Stimulated activated CD4-positive, alpha-beta T cell treated with anti-CD3 and anti-CD28 coated beads, Interleukin-15, amount 100 ng/mL, for 1 hour (primary cell): Measurements from ENCODE around the gene SH3GL1.

Experiments
- DNase-seq, 2 donors: peaks; one replicate each; pipeline ENCODE4 v3.0.0-alpha.2; 2020; ENCODE audit warnings: low read depth in 1 of 2, low spot score in 1 of 2

Gene SH3GL1

GRCh38 chr19:4400135-4400936 lies at the start of gene SH3GL1:
TSS of gene SH3GL1 (minus strand) at chr19:4400547. CDS start at chr19:4400368, 179 bp downstream.
- peak; percentile 84 to 90 for DNase-seq

- DNase-seq = no peak
These were observed 49.3 kb upstream of the SH3GL1 start for GRCh38 chr19:4449639-4450028.

- DNase-seq = no peak
These were observed 48.8 kb upstream of the SH3GL1 start for GRCh38 chr19:4449022-4449638.

- no peak for DNase-seq
These were observed 48.0 kb upstream of the SH3GL1 start for GRCh38 chr19:4448147-4448985.

GRCh38 chr19:4447327-4448146 lies 47.2 kb upstream of the SH3GL1 start:
- DNase-seq = no peak

- DNase-seq = no peak
These were observed 46.4 kb upstream of the SH3GL1 start for GRCh38 chr19:4446704-4447200.

GRCh38 chr19:4445963-4446703 lies 45.8 kb upstream of the SH3GL1 start:
- no peak for DNase-seq

- DNase-seq = no peak
These were observed 44.7 kb upstream of the SH3GL1 start for GRCh38 chr19:4444765-4445741.

GRCh38 chr19:4443966-4444764 lies 43.8 kb upstream of the SH3GL1 start:
- DNase-seq = no peak

GRCh38 chr19:4443188-4443587 lies 42.8 kb upstream of the SH3GL1 start:
- no peak for DNase-seq

GRCh38 chr19:4442819-4443146 lies 42.4 kb upstream of the SH3GL1 start:
- no peak for DNase-seq

GRCh38 chr19:4441994-4442818 lies 41.9 kb upstream of the SH3GL1 start:
- no peak for DNase-seq

GRCh38 chr19:4439243-4439642 lies 38.9 kb upstream of the SH3GL1 start:
- DNase-seq = no peak

GRCh38 chr19:4437103-4437502 lies 36.8 kb upstream of the SH3GL1 start:
- no peak for DNase-seq

GRCh38 chr19:4436231-4436630 lies 35.9 kb upstream of the SH3GL1 start:
- no peak for DNase-seq

GRCh38 chr19:4434391-4434790 lies 34.0 kb upstream of the SH3GL1 start:
- no peak for DNase-seq

GRCh38 chr19:4432918-4433506 lies 32.7 kb upstream of the SH3GL1 start:
- no peak for DNase-seq
